Caco-2 (cell line): ENCODE measurements around the gene KNDC1. TPM values are rescaled to one million over a fixed set of nuclear protein-coding genes. Genes with fewer than 3 reads are reported as not detected.

Experiments used
- BruUV-seq: library from RNA; stranded (reverse); fragments of 400-500 nt; replicated peaks from 2 replicates; lab custom pipeline; 2021; lab: Mats Ljungman, UMichigan
- CTCF ChIA-PET: fragments of 300-600 bp; sonication (Branson Sonifier 250); formaldehyde crosslinking; loops from one replicate; lab custom pipeline; 2022; ENCODE audit warnings: antibody characterized with exemption; lab: Charles Lee
- POLR2A ChIA-PET: fragments of 300-600 bp; sonication (Branson Sonifier 250); formaldehyde crosslinking; loops from one replicate; lab custom pipeline; 2022; ENCODE audit warnings: antibody characterized with exemption; lab: Charles Lee
- DNase-seq, 2 experiments: peaks; one replicate each; pipeline versions ENCODE4 v3.0.0 to v3.0.0-alpha.2; 2020 to 2022
- H3K27me3 ChIP-seq: replicated peaks from 2 replicates; pipeline ENCODE4 v1.6.0; 2011; ENCODE audit warnings: low read length; ENCODE audit not compliant: control insufficient read depth, insufficient read depth
- H3K36me3 ChIP-seq: 2 replicates; pipeline ENCODE4 v1.5.1; 2011; ENCODE audit warnings: low read length; ENCODE audit not compliant: control insufficient read depth, insufficient read depth
- H3K4me1 ChIP-seq: fragments of 250-450 bp; sonication (Bioruptor Pico); 2 replicates; pipeline ENCODE4 v1.5.1; 2020; ENCODE audit warnings: mild to moderate bottlenecking
- H3K4me3 ChIP-seq: 2 replicates; pipeline ENCODE4 v1.5.1; 2011; ENCODE audit warnings: low read depth, mild to moderate bottlenecking, control low read depth, low read length
- H3K9me3 ChIP-seq: fragments of 250-450 bp; sonication (Bioruptor Pico); 2 replicates; pipeline ENCODE4 v1.5.1; 2020; ENCODE audit warnings: mild to moderate bottlenecking, moderate library complexity
- H3K27ac Mint-ChIP-seq: one replicate; pipeline ENCODE4 v1.8.0; 2022; ENCODE audit warnings: mixed read lengths; ENCODE audit not compliant: unreplicated experiment
- H3K27me3 Mint-ChIP-seq: one replicate; pipeline ENCODE4 v1.8.0; 2022; ENCODE audit warnings: mixed read lengths; ENCODE audit not compliant: insufficient read depth, unreplicated experiment
- H3K36me3 Mint-ChIP-seq: one replicate; pipeline ENCODE4 v1.8.0; 2022; ENCODE audit warnings: mild to moderate bottlenecking, mixed read lengths; ENCODE audit not compliant: insufficient read depth, unreplicated experiment
- H3K4me1 Mint-ChIP-seq: one replicate; pipeline ENCODE4 v1.8.0; 2022; ENCODE audit warnings: low read depth, mixed read lengths; ENCODE audit not compliant: unreplicated experiment
- H3K4me3 Mint-ChIP-seq: one replicate; pipeline ENCODE4 v1.8.0; 2022; ENCODE audit warnings: mild to moderate bottlenecking, moderate library complexity, mixed read lengths; ENCODE audit not compliant: unreplicated experiment
- H3K9me3 Mint-ChIP-seq: one replicate; pipeline ENCODE4 v1.8.0; 2022; ENCODE audit warnings: mixed read lengths; ENCODE audit not compliant: unreplicated experiment
- intact Hi-C: fragments of 100-400 bp; cut with micrococcal nuclease; formaldehyde crosslinking; loops from one replicate; pipeline ENCODE4 v1.10.0; 2022; ENCODE audit not compliant: unreplicated experiment
- total RNA-seq: library from RNA; stranded (reverse); gene quantifications from 2 replicates; pipeline ENCODE4 v1.2.3, GENCODE V29; 2022
- TF ChIP-seq, protein P1 (sequence below), 2 experiments: fragments of 200-600 bp in 1 of 2; IDR thresholded peaks; 1 replicate in 1 of 2; 2 replicates in 1 of 2; pipeline versions ENCODE4 v1.5.1 to v1.8.0; 2011 to 2022; ENCODE audit warnings: antibody characterized with exemption in 1 of 2, control low read depth in 1 of 2, inconsistent platforms in 1 of 2, low read depth in 1 of 2, low read length in 1 of 2, mild to moderate bottlenecking in 1 of 2, moderate library complexity in 1 of 2; ENCODE audit not compliant: insufficient read depth in 1 of 2, severe bottlenecking in 1 of 2, unreplicated experiment in 1 of 2

The KNDC1 gene
- total RNA-seq, 1 experiment from 2014 or later = 3.2 TPM

DNA sequence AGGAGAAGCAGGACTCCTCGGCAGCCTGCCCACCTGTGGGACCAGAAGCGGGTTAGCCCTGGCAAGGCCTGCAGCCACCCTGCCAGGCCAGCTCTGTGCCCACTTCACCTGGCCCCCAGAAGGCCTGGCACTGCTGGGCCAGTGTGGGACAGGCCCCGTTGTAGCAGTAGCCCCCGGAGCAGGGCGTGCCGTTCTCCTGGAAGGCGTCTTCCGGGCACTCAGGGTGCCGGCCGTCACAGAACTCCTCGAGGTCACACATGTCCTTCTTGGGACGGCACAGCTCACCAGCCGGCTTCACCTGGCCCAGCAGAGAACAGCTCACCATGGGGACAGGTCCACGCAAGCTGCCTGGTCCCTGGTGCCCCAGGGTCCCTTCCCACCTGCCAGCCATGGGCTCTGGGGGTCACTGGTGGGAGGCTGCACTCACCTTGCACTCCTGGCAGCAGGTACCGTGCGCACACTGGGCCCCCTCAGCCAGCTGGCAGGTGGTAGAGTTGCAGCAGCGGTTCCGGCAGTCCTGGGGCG, 110.8 kb downstream of the KNDC1 start:
- H3K9me3 Mint-ChIP-seq = no peaks in the 10 kb centered on the region
- no peaks in the 10 kb centered on the region for H3K36me3 ChIP-seq

DNA sequence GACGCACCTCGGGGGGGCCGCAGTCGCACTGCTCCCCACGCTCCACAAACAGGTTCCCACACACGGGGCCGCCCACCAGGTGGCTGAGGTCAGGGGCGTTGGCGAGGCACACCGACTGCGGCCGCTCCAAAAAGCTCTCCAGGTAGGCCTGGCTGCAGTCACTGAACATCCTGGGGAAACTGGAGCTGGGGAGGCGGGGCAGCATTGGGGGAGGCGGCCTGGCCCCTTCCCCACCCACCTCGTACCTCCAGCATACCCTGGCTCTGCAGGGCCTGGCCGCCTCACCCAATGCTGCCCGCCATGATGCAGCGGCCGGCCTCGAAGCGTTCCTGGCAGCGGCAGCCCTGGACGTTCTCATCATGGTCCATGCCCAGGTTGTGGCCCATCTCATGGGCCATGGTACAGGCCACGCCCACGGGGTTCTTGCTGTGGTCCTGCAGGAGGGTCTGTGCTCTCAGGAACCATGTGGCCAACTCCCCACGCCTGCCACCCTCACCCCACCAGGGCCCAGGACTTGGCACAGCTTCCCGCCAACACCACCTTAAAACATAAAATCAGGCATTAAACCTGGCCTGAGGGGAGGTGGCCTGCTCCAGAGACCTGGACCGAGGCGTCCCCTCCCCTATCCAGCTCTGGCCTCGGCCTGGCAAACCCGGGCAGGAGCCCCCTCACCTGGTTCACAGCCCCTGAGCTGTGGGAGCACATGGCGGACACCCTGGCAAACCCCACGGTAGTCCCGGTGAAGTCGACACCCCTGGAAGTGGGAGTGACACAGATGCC, 111.7 kb downstream of the KNDC1 start:
- no peak for DNase-seq
- Mint-ChIP-seq H3K36me3 (no peaks in the 10 kb centered on the region), H3K9me3 (no peaks in the 10 kb centered on the region), H3K27me3 (no peaks in the 10 kb centered on the region), H3K27ac (no peak overlapping the region), H3K4me1 (no peaks in the 10 kb centered on the region), H3K4me3 (no peak overlapping the region)
- Histone ChIP-seq H3K4me3 (no peak overlapping the region), H3K27me3 (no peaks in the 10 kb centered on the region), H3K4me1 (peaks cover 23% of the 10 kb centered on the region), H3K36me3 (no peaks in the 10 kb centered on the region), H3K9me3 (no peaks in the 10 kb centered on the region)
- ChIA-PET POLR2A (no interaction called here), CTCF (interaction anchor here (0.7 kb wide), 1 partner anchor 26 kb away, joined by 3 read pairs; no protein-coding TSS in a partner anchor)
- intact Hi-C loops = no loop called here
- no TSS peak for BruUV-seq
- TF ChIP-seq, protein P1, sequence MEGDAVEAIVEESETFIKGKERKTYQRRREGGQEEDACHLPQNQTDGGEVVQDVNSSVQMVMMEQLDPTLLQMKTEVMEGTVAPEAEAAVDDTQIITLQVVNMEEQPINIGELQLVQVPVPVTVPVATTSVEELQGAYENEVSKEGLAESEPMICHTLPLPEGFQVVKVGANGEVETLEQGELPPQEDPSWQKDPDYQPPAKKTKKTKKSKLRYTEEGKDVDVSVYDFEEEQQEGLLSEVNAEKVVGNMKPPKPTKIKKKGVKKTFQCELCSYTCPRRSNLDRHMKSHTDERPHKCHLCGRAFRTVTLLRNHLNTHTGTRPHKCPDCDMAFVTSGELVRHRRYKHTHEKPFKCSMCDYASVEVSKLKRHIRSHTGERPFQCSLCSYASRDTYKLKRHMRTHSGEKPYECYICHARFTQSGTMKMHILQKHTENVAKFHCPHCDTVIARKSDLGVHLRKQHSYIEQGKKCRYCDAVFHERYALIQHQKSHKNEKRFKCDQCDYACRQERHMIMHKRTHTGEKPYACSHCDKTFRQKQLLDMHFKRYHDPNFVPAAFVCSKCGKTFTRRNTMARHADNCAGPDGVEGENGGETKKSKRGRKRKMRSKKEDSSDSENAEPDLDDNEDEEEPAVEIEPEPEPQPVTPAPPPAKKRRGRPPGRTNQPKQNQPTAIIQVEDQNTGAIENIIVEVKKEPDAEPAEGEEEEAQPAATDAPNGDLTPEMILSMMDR (IDR thresholded peaks at IDR 0.05; ENCODE audit: insufficient read depth in 1 of 2, low read depth in 1 of 2, low read length in 1 of 2, severe bottlenecking in 1 of 2, unreplicated experiment in 1 of 2) = no peak

More for the DNA sequence above, 110.8 kb downstream of the KNDC1 start:
- H3K27ac Mint-ChIP-seq = no peak overlapping the region
- ChIA-PET POLR2A (no interaction called here), CTCF (no interaction called here)
- intact Hi-C loops = no loop called here
- H3K4me3 ChIP-seq = no peak overlapping the region
- peaks cover 14% of the 10 kb centered on the region for H3K4me1 ChIP-seq
- no peaks in the 10 kb centered on the region for H3K27me3 Mint-ChIP-seq
- no peak overlapping the region for H3K4me3 Mint-ChIP-seq
- no peaks in the 10 kb centered on the region for H3K27me3 ChIP-seq
- no TSS peak for BruUV-seq
- H3K9me3 ChIP-seq = no peaks in the 10 kb centered on the region
- TF ChIP-seq, protein P1 (IDR thresholded peaks at IDR 0.05; ENCODE audit: insufficient read depth in 1 of 2, low read depth in 1 of 2, low read length in 1 of 2, severe bottlenecking in 1 of 2, unreplicated experiment in 1 of 2) = no peak
- no peak for DNase-seq
- no peaks in the 10 kb centered on the region for H3K36me3 Mint-ChIP-seq
- no peaks in the 10 kb centered on the region for H3K4me1 Mint-ChIP-seq

DNA sequence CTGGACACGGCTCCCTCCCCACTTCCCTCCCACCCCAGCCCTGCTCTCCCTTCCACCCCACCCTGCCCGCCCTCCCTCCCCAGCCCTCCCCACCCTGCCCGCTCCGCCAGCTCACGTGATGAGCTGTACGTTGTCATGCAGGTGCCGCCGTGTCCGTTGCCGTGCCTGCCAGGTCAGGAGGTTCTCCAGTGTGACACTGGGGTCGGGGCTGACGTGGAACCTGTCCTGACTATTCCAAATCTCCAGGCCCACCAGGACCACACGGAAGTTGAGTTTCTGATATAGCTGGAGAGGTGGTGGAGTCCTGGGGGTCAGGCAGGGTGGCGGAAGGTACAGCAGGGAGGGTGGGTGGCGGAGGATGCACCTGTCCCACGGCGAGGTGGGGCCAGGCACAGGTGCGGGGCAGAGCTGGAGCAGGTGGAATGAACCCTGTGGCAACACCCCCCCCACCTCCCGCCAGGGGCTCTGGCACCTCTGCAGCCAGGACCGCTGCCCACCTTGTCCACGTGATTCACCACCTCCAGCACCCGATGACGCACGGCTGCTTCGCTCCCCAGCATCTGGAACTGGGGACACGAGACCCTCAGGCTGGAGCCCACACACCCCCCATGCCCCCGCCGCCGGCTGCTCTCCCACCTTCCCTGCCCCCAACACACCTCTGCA, 112.4 kb downstream of the KNDC1 start:
- Mint-ChIP-seq H3K36me3 (peaks cover 2% of the 10 kb centered on the region), H3K4me3 (no peak overlapping the region), H3K9me3 (no peaks in the 10 kb centered on the region), H3K27me3 (no peaks in the 10 kb centered on the region), H3K4me1 (no peaks in the 10 kb centered on the region), H3K27ac (no peak overlapping the region)
- DNase-seq = no peak
- no peaks in the 10 kb centered on the region for H3K36me3 ChIP-seq
- no peaks in the 10 kb centered on the region for H3K27me3 ChIP-seq
- CTCF ChIA-PET = interaction anchor here (0.6 to 0.7 kb wide), 2 partner anchors 15 to 27 kb away, joined by 3 read pairs; no protein-coding TSS in a partner anchor
- no TSS peak for BruUV-seq
- no peak overlapping the region for H3K4me3 ChIP-seq
- intact Hi-C loops = no loop called here
- peaks cover 30% of the 10 kb centered on the region for H3K4me1 ChIP-seq
- TF ChIP-seq, protein P1 (IDR thresholded peaks at IDR 0.05; ENCODE audit: insufficient read depth in 1 of 2, low read depth in 1 of 2, low read length in 1 of 2, severe bottlenecking in 1 of 2, unreplicated experiment in 1 of 2) = no peak
- no peaks in the 10 kb centered on the region for H3K9me3 ChIP-seq
- POLR2A ChIA-PET = no interaction called here
